SKM-1 (cell line): ENCODE data around the gene WNT3A.

Source experiments
- DNase-seq: peaks from one replicate; lab custom pipeline; 2025; ENCODE audit not compliant: unreplicated experiment; lab: John Stamatoyannopoulos, UW

The WNT3A gene

GRCh38 chr1:228082918-228083870 lies 76.4 kb downstream of the WNT3A start:
- DNase-seq, result no peak

GRCh38 chr1:228083871-228084278 lies 77.1 kb downstream of the WNT3A start:
- no peak for DNase-seq

GRCh38 chr1:228084325-228084724 lies 77.5 kb downstream of the WNT3A start:
- DNase-seq, result peak; percentile 39

- DNase-seq, result no peak
Observed at GRCh38 chr1:228084797-228085196, 78.0 kb downstream of the WNT3A start.

GRCh38 chr1:228085287-228085951 lies 78.6 kb downstream of the WNT3A start:
- no peak for DNase-seq

GRCh38 chr1:228087771-228088251 lies 81.0 kb downstream of the WNT3A start:
- no peak for DNase-seq

- peak; percentile 82 for DNase-seq
Observed at GRCh38 chr1:228088586-228089498, 82.0 kb downstream of the WNT3A start.

GRCh38 chr1:228089519-228090380 lies 83.0 kb downstream of the WNT3A start:
- peak; percentile 55 for DNase-seq

- DNase-seq, result no peak
Observed at GRCh38 chr1:228090613-228091081, 83.8 kb downstream of the WNT3A start.

GRCh38 chr1:228091084-228091483 lies 84.3 kb downstream of the WNT3A start:
- DNase-seq, result no peak

GRCh38 chr1:228092342-228093049 lies 85.7 kb downstream of the WNT3A start:
- DNase-seq, result no peak

- DNase-seq, result no peak
Observed at GRCh38 chr1:228093050-228093906, 86.5 kb downstream of the WNT3A start.

GRCh38 chr1:228094432-228095016 lies 87.7 kb downstream of the WNT3A start:
- no peak for DNase-seq

- DNase-seq, result no peak
Observed at GRCh38 chr1:228095161-228095560, 88.4 kb downstream of the WNT3A start.

GRCh38 chr1:228095938-228096337 lies 89.1 kb downstream of the WNT3A start:
- no peak for DNase-seq

- no peak for DNase-seq
Observed at GRCh38 chr1:228096416-228097332, 89.9 kb downstream of the WNT3A start.
